ENCODE data around the gene AUNIP.

DNA sequence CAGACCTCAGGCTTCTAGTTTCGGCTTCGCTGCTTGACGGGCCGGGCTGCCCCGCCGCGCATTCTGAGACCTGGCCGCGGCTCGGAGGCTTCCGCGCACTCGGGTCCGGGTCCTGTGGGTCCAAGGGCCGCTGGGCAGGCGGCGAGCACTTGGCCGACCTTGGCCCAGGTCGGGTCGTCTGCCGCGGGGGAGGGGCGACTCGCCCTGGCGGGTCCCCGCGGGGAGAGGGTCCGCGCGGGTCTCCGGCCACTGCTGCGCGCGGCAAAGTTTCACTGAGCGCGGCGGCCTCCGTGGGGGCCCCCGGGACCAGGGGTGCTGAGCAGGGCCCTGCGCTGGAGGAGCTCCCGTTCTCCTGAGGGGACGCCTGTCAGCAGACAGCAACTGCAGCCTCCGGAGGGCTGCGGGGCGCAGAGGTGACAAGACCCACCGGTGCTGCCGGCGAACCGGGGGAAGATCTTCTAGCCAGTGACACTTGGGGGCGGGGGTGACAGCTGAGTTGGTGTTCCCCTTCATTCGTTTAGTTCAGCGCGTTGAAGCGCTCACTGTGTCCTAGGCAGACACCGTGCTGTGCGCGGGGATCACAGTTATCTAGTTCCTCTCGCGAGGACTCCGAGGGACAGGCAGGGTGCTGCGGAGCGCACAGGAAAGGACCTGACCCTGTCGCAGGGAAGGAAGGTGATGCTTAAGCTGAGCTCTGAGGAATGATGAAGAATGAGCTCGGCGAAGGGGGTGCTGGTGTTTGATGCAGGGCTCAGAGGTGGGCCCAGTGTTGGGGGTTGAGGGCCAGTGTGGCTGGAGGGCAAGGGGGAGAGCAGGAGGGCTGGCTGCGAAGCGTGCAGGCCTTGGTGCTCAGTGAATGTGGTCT, 38.8 kb downstream of the AUNIP start:
- TF ChIP-seq, protein P1, sequence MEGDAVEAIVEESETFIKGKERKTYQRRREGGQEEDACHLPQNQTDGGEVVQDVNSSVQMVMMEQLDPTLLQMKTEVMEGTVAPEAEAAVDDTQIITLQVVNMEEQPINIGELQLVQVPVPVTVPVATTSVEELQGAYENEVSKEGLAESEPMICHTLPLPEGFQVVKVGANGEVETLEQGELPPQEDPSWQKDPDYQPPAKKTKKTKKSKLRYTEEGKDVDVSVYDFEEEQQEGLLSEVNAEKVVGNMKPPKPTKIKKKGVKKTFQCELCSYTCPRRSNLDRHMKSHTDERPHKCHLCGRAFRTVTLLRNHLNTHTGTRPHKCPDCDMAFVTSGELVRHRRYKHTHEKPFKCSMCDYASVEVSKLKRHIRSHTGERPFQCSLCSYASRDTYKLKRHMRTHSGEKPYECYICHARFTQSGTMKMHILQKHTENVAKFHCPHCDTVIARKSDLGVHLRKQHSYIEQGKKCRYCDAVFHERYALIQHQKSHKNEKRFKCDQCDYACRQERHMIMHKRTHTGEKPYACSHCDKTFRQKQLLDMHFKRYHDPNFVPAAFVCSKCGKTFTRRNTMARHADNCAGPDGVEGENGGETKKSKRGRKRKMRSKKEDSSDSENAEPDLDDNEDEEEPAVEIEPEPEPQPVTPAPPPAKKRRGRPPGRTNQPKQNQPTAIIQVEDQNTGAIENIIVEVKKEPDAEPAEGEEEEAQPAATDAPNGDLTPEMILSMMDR (IDR thresholded peaks at IDR 0.05) = peak in 1 of 3 experiments; percentile 6
- TF ChIP-seq POLR2A (IDR thresholded peaks at IDR 0.05) = no peak
